Neural progenitor cell (in vitro differentiated cells): Measurements from ENCODE around the gene CACNG5.

Source experiments
- EZH2 ChIP-seq: fragments of 200-600 bp; sonication (generic); IDR thresholded peaks from 2 replicates; pipeline ENCODE4 v1.6.1; 2017; ENCODE audit warnings: antibody characterized with exemption, mild to moderate bottlenecking, moderate library complexity
- EZH2phosphoT487 ChIP-seq: fragments of 200-600 bp; sonication (generic); IDR thresholded peaks from 2 replicates; pipeline ENCODE4 v1.6.1; 2017; ENCODE audit warnings: antibody characterized with exemption
- TF ChIP-seq, protein P1 (sequence below): fragments of 200-600 bp; sonication (generic); IDR thresholded peaks from 2 replicates; pipeline ENCODE4 v1.5.1; 2017; ENCODE audit warnings: antibody characterized with exemption, mild to moderate bottlenecking

- TF ChIP-seq, protein P1, sequence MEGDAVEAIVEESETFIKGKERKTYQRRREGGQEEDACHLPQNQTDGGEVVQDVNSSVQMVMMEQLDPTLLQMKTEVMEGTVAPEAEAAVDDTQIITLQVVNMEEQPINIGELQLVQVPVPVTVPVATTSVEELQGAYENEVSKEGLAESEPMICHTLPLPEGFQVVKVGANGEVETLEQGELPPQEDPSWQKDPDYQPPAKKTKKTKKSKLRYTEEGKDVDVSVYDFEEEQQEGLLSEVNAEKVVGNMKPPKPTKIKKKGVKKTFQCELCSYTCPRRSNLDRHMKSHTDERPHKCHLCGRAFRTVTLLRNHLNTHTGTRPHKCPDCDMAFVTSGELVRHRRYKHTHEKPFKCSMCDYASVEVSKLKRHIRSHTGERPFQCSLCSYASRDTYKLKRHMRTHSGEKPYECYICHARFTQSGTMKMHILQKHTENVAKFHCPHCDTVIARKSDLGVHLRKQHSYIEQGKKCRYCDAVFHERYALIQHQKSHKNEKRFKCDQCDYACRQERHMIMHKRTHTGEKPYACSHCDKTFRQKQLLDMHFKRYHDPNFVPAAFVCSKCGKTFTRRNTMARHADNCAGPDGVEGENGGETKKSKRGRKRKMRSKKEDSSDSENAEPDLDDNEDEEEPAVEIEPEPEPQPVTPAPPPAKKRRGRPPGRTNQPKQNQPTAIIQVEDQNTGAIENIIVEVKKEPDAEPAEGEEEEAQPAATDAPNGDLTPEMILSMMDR: no peak
- no peak for TF ChIP-seq EZH2phosphoT487
- no peak for TF ChIP-seq EZH2
Observed at GRCh38 chr17:66795486-66795885, 39.4 kb upstream of the CACNG5 start.
